Measurements from ENCODE around the gene ATAD3B.
"Not testable (repeated sequence)": the region's sequence is repeated elsewhere in the genome, so short reads cannot be mapped to it uniquely, and the experiment has no call there.

The ATAD3B gene

GRCh38 chr1:1510912-1511532 is 39.5 kb downstream of the ATAD3B start:
- DNase-seq (ENCODE audit: low read depth in 2 of 2, low spot score in 1 of 2), result no peak

- DNase-seq (ENCODE audit: low read depth in 2 of 2, low spot score in 1 of 2), result peak; percentile 91
Measured at GRCh38 chr1:1511533-1512285, 40.1 kb downstream of the ATAD3B start, which contains the start of gene ATAD3A. TSS of gene ATAD3A (plus strand) at chr1:1512162. CDS start at chr1:1512269, 107 bp downstream.

DNA sequence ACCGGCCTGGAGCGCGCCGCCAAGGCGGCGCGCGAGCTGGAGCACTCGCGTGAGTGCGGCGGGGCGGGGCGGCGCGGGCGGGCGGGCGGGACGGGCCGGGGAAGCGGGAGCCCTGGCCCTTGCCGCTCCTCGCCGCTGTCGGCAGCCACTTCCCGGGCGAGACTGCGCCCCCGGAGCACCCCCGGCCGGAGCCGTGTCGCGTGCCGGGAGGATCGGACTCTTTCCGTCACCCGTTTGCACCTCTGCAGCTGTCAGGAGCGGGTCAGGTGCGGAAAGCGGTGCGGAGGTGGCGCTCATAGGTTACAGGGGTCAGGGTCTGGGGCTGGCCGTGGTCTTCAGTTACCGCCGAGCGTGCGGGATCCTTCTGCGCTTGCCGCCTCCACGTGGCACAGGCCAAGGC is 40.9 kb downstream of the ATAD3B start:
- not testable (repeated sequence) for DNase-seq (ENCODE audit: low read depth in 2 of 2, low spot score in 1 of 2)

GRCh38 chr1:1513675-1514074 is 42.1 kb downstream of the ATAD3B start:
- DNase-seq (ENCODE audit: low read depth in 2 of 2, low spot score in 1 of 2), result not testable (repeated sequence)

DNA sequence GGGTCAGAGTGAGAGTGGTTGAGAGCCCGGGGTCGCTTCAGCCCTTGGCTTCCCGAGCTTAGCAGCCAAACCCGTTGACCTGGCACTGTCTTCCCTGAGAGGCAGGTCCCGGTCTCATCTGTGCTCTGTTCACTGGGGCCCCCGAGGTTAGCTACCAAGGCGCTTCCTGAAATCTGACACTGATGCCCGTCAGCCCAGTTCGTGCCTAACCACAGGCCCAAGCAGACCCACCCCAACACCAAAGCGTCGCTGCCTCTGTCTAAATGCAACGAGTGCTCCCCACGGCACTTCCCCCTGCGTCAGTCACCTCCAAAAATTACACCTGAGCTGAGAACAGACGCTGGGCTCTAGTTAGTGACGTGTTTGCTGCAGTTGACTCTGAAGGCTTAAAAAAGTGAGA is 42.8 kb downstream of the ATAD3B start:
- not testable (repeated sequence) for DNase-seq (ENCODE audit: low read depth in 2 of 2, low spot score in 1 of 2)

GRCh38 chr1:1516923-1517322 is 45.4 kb downstream of the ATAD3B start:
- DNase-seq (ENCODE audit: low read depth in 2 of 2, low spot score in 1 of 2), result not testable (repeated sequence)

- no peak for DNase-seq (ENCODE audit: low read depth in 2 of 2, low spot score in 1 of 2)
Measured at GRCh38 chr1:1517973-1518620, 46.5 kb downstream of the ATAD3B start.

DNA sequence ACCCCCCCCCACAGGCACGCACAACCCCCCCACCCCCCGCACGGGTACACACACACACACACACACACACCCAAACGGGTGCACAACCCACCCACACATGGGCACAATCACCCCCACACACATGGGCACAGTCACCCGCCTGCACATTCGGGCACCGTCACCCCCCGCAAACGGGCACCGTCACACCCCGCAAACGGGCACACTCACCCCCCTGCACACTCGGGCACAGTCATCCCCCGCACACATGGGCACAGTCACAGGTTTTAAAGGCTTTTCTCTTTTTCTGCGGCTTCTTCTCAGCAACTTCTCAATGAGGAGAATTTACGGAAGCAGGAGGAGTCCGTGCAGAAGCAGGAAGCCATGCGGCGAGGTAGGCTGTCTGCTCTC is 47.0 kb downstream of the ATAD3B start:
- DNase-seq (ENCODE audit: low read depth in 2 of 2, low spot score in 1 of 2), result not testable (repeated sequence)

DNA sequence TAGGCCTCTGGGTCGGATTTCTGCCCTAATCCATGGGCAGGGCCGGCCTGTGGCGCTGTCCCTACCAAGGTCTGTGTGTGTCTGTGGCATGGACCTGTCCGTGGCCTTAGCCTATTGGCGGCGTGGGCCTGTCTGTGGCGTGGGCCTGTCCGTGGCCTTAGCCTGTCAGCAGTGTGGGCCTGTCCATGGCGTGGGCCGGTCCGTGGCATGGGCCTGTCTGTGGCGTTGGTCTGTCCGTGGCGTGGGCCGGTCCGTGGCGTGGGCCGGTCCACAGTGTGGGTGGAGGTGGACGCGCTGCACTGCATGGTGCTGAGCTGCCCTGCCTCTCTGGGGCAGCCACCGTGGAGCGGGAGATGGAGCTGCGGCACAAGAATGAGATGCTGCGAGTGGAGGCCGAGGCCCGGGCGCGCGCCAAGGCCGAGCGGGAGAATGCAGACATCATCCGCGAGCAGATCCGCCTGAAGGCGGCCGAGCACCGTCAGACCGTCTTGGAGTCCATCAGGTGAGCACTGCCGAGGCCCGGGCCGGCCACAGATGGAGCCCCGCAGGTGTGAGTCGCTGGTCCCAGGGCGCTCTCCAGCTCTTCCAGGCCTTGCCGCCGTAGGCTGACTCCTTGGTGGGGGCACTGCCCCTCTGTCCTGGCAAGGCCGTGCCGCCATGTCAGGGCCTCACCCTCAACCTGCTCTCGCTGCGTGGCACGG is 48.4 kb downstream of the ATAD3B start:
- not testable (repeated sequence) for DNase-seq (ENCODE audit: low read depth in 2 of 2, low spot score in 1 of 2)

DNA sequence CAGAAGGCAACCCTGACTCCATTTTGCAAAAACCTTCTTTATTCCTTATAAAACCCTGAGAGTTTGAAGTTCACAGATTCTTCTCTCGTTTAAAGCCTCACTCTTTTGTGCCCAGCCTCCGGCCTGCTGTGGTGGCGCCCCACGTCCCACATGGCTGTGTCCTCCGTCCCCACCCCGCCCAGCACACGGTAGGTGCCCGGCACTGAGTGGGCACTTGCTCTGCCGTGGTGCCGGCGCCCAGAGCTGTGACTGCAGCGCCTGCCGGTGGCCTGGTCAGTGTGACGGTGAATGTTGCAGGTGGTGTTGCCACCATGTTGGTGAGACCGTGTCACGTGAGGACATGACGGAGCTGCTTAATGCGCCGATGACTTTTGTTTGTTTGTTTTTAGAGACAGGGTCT is 49.8 kb downstream of the ATAD3B start:
- DNase-seq (ENCODE audit: low read depth in 2 of 2, low spot score in 1 of 2), result no peak

- DNase-seq (ENCODE audit: low read depth in 2 of 2, low spot score in 1 of 2), result not testable (repeated sequence)
Measured at GRCh38 chr1:1522536-1522935, 51.0 kb downstream of the ATAD3B start.

- DNase-seq (ENCODE audit: low read depth in 2 of 2, low spot score in 1 of 2), result not testable (repeated sequence)
Measured at GRCh38 chr1:1523226-1523625, 51.7 kb downstream of the ATAD3B start.

DNA sequence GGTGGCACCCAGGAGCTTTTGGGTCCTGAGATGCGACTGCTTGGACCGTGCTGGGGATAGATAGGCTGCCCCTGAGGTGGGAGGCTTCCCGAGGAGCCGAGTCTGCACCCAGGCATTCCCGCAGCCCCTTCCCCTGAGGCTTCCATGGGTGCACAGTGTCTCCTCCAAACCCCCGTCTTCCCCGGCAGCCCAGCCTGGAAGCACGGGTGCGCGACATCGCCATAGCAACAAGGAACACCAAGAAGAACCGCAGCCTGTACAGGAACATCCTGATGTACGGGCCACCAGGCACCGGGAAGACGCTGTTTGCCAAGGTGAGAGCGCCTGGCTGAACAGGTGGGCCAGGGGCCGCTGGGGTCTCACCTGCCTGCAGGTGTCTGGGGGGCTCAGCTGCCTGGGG is 52.1 kb downstream of the ATAD3B start:
- DNase-seq (ENCODE audit: low read depth in 2 of 2, low spot score in 1 of 2), result not testable (repeated sequence)

DNA sequence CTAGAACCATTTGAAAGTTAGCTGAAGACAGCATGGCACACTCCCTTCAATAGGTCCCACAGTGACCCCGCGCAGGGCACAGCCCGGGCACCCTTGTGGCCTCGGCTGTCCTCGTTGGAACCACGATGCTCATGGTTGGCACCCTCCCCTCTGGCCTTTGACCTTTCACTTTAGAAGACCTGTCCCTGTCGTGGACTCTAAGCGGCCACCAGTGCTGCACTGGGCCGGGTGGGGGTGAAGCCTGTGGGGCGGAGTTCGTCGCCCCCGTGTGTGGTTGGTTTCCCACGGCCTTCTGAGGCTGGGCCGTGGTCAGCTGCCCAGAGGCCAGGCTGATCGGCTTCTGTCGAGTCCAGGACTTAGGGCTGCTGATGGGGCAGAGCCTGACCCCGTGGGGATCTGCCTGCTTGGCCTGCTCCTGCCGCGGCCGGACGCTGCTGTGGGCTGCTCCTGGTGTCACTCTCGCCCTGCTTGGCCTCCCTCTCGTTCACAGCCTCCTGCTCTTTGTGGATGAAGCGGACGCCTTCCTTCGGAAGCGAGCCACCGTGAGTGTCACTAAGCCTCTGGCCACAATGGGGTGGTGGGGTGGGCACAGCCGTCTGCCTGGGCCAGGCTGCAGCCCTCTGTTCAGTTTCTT is 53.3 kb downstream of the ATAD3B start:
- not testable (repeated sequence) for DNase-seq (ENCODE audit: low read depth in 2 of 2, low spot score in 1 of 2)

- not testable (repeated sequence) for DNase-seq (ENCODE audit: low read depth in 2 of 2, low spot score in 1 of 2)
Measured at GRCh38 chr1:1526476-1526875, 54.9 kb downstream of the ATAD3B start.

GRCh38 chr1:1527092-1527816 is 55.7 kb downstream of the ATAD3B start:
- DNase-seq (ENCODE audit: low read depth in 2 of 2, low spot score in 1 of 2), result no peak

DNA sequence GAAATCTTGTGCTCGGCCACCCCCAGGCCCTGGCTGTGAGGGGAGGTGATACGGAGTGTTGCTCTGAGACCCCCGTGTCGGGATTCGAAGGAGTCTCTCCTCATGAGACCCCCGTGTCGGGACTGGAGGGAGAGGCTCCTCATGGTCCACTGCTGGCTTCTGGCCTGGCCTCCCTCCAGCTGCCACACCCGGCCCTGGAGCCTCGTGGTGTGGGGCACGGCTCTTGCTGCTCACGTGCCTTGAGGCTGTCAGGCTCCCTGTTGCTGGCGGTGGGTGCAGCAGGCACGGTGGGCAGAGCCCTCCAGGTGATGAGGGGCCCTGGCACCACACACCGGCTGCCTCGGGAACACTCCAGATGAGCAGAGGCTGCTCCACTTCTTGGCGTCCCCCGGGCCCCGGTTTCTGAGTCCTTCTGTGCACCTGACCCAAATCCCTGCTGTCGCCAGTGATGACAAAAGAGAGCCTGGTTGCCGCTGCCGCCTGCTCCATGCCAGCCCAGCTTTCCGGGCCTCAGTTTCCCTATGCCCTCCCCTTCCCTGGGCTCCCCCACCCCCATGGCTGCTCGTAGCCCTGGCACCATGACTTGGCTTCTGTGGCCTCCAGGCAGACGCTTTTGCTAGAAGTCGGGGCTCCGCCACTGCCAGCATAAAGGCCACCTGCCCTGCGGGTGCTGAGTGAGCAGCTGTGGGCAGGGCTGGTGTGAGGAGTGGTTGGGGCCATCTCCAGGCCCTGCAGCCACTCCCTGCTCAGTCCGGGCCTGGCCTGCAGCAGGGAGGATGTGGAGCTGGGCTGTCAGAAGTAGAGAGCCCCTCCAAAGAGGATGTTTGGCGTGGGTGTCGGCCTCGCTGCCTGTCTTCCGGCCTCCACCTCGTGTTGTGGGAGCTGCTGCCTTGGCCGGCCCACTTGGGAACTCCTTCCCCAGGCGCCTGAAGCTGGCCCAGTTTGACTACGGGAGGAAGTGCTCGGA is 57.0 kb downstream of the ATAD3B start:
- DNase-seq (ENCODE audit: low read depth in 2 of 2, low spot score in 1 of 2), result no peak

GRCh38 chr1:1529321-1529720 is 57.8 kb downstream of the ATAD3B start:
- DNase-seq (ENCODE audit: low read depth in 2 of 2, low spot score in 1 of 2), result no peak

- no peak for DNase-seq (ENCODE audit: low read depth in 2 of 2, low spot score in 1 of 2)
Measured at GRCh38 chr1:1529936-1530335, 58.4 kb downstream of the ATAD3B start.
